NCI-H69 (cell line): ENCODE measurements around the gene EFCAB5.
"Not testable (repeated sequence)": the region's sequence is repeated elsewhere in the genome, so short reads cannot be mapped to it uniquely, and the experiment has no call there.

ENCODE experiments used
- DNase-seq: peaks from one replicate; lab custom pipeline; 2025; lab: John Stamatoyannopoulos, UW

Gene EFCAB5

DNA sequence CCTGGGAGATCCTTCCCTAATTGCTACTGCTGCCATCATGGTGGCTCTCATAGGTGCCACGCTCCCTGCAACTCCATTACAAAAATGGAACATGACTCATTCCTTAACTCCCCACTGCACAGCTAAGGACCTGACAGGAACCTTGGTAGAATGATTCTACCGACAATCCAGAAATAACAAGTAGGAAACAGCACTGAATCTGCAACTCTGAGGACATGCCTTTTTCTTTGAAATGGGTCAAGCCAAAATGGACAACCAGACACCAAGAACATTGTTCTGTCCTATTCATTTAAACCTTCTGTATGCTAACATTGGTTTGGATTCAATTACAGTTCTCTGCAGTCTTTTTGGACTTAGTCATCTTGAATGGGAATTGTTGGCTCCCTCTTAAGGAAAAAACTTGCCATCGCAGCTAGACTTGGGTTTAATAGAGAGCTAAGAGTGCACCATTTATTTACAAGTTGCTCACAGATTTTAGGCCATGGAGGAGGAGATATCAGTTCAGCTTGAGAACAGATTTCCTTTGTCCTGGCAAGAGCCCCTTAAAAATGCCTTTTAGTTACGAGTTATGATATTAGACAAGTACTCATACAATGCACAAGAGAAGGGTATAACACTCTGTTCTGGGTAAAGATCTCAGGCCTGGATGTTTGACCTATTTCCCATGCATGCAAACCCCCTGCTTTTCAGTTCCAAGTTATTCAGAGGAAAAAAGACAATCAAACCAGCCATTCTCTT, 154.2 kb downstream of the EFCAB5 start:
- peak; percentile 71 for DNase-seq

DNA sequence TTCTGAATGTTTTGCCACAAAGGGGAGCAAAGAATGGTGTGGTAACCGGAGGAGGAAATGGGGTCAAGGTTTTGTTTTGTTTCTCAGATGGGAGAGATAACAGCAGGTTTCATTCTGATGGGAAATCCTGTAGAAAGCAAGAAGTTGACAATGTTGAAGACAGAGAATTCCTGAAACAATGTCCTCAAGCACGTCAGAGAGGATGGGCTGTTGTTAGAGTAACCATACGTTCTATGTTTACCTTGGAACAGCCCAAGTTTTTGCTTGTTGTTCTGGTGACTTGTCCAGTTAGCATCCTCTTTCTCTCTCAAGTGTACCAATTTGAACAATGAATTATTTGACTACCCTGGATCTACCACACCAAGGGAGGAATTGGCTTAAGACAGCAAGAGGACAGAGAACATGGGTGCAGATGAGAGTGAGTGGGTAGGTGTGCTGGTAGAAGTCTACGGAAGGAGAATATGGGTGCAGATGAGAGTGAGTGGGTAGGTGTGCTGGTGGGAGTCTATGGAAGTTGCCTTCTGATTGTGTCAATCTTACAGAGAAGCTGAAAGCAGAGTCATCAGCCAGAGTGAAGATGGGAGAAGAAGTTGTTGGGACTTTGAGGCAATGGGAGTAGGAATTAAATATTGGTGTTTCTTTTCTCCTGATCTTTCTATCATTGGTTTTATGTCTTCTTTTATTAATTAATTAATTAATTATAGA, 160.4 kb downstream of the EFCAB5 start:
- no peak for DNase-seq

DNA sequence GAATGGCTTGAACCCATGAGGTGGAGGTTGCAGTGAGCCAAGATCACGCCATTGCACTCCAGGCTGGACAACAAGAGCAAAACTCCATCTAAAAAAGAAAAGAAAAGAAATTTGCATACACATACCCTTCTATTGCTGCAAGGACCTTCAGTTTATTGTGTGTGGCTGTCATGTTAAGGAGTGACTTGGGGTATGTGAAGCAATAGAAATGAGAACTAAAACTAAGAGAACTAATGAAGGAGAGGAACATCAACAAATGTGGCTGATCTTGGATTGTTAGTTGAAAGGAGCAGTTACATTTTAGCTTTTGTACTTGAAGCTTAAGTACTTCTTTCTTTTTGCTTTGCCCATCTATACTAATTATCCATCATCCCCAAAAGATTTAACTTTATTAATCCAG, 162.5 kb downstream of the EFCAB5 start:
- DNase-seq, result no peak

DNA sequence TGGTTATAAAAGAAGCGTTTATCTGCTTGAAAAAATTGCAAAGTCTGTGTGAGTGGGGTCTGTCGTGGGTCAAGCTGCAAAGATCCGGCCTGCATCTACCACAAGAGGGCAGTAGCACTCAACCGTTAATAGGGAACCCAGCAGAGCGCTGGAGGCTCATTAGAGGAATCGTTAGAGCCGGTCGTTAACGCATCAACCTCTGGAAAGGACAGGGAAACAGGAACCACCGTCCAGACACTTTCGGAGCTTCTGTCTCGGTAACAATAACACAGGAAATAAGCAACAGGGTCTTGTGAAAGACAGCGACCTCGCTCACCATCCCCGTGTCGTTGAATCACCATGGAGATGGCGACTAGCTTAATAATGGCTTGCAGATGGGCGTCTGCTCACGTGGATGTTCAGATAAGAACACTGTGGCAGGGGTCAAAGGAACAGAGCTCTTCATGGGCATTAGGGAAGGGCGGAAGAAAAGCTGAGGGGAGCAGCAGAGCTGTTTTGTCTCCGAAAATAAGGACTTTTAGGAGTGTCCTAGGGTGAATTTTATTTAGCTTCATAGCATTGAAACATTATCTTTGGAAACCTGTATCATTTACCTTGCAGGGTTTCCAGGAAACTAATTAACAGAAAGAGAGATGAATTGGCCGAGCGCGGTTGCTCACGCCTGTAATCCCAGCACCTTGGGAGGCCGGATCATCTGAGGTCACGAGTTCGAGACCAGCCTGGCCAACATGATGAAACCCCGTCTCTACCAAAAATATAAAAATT, 163.3 kb downstream of the EFCAB5 start:
- DNase-seq, result peak; percentile 98

DNA sequence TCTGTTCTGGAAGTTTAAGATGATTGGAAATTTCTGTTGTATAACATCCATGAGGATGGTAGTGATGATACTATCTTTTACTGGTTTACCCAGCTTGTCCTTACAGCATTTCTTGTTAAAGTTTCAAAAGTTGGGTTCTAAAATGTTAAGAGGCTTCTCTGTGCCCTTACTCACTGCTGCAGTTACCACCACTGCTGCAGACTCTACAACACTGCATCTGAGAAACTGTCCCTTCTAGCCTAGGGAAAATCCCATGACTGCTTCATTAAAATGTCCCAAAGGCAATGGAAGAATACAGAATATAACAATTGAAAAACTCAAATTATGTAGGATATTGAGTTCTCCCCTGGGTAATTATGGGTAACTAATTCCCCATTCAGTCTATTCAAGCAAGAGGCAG, 171.4 kb downstream of the EFCAB5 start:
- no peak for DNase-seq

DNA sequence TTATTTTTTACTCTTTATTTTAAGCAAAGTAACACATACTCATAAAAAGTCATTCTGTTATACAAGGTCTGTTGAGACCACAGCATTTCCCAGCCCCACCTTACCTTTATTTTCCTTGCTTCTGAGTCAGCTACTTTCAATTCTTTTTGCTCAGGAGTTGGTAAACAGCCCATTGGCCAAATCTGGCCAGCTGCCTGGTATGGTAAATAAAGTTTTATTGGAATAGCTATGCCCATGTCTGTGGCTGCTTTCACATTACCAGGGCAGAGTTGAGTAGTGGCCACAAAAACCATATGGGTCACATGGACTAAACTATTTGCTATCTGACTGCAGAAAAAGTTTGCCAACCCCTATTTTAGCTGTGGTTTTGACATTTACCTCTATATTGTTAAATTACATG, 171.8 kb downstream of the EFCAB5 start:
- peak; percentile 88 for DNase-seq

DNA sequence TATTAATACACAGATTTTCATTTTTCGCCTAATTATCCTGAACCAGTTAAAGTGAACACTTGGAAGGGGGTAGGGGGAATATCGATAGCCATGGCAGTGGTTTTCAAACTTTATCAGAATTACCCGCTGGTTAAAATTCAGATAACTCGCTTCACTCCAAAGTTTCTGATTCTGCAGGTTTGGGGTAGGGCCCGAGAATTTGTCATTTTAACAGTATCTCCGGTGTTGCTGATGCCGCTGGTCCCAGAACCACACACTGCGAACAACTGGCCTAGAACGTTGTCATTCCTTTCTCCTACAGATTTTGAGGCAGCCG, 174.9 kb downstream of the EFCAB5 start:
- no peak for DNase-seq

DNA sequence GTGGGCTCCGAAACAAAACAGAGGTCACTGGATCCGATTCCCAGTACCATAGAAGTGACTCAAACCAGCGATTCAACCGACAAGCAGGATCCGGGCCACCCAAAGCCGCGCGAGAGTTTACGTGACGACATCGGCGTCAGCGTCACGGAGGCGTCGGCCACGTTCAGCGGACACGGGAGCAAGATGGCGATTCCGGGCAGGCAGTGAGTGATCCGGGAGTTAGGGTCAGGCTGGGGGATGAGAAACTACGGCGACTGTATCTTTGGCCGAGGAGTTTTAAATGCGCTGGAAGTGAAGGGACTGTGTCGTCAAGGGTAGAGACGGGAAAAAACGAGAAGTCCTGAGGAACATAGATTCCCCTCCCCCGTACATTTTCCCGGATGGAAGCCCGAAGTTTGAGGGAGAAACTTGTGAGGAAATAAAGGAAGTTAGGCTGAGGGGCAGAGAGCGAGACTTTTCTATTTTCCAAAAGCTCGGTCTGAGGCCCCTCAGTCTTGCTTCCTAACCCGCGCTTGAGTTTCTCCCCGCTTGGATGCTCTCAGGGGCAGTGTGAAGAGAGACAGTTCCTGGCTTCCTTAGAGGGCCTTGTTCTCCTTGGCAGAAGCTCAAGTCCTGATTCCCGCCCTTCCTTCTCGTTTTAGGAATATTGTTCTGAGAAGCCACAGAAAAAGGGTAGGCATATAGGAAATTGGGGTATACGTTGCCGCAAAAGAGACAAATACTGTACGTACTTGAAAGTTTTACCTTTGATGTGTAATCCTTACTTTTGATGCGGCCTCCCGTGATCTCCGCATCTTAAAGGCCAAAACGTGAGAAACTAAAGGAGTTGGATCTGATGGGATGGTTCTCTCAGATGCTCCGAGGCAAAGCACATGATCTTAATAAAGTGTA, 175.5 kb downstream of the EFCAB5 start, which contains the start of gene NSRP1:
Gene NSRP1 (plus strand): TSS at position 156 of the 891 bp plus-strand sequence. CDS start 28 bp downstream, at position 184.
- peak; percentile 97 for DNase-seq

DNA sequence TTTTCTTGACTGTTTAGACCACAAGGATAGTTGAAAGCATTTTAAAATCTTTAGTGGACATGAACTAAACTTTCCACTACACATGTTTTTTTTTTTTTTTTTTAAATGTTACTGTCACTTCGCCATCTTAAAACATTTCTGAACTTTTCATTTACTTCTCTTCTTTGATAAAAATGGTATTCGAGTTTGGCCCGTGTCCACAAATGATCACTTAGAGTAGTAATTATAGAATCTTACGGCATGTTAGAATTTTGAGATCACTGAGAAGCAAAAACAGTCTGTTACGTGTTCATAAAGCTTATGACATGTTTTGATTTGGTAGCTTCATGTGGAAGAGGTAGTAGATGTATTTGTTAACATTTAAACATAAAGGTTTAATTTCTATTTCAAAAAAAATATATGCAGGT, 176.2 kb downstream of the EFCAB5 start:
- peak; percentile 25 for DNase-seq

- DNase-seq, result not testable (repeated sequence)
Measured at GRCh38 chr17:30118635-30119034, 177.2 kb downstream of the EFCAB5 start.

GRCh38 chr17:30124273-30124796, 182.9 kb downstream of the EFCAB5 start:
- no peak for DNase-seq

DNA sequence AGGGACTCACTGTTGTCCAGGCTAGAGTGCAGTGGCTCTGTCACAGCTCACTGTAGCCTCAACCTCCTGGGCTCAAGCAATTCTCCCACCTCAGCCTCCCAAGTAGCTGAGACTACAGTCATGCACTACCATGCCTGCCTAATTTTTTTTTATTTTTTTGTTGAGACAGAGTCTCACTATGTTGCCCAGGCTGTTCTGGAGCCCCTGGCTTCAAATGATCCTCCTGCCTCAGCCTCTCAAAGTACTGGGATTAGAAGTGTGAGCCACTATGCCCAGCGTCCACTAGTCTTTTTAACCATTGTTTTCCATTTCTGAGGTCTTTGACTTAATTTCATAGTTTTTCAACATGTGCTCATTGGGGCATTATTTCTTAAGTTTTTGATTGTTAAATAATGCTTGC, 188.7 kb downstream of the EFCAB5 start:
- DNase-seq, result no peak

DNA sequence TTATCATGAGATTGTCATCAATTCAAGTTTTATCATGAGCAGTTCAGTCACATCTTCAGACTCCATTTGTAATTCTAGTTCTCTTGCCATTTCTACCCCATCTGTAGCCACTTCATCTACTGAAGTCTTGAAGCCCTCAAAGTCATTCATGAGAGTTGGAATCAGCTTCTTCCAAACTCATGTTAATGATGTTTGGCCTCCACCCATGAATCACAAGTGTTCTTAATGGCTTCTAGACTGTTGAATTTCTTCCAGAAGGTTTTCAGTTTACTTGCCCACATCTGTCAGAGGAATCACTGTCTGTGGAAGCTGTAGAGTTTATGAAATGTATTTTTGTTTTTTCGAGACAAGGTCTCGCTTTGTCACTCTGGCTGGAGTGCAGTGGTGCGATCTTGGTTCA, 191.2 kb downstream of the EFCAB5 start:
- DNase-seq, result no peak

- no peak for DNase-seq
Measured at GRCh38 chr17:30133197-30133596, 191.8 kb downstream of the EFCAB5 start.

GRCh38 chr17:30134551-30134950, 193.1 kb downstream of the EFCAB5 start:
- no peak for DNase-seq

DNA sequence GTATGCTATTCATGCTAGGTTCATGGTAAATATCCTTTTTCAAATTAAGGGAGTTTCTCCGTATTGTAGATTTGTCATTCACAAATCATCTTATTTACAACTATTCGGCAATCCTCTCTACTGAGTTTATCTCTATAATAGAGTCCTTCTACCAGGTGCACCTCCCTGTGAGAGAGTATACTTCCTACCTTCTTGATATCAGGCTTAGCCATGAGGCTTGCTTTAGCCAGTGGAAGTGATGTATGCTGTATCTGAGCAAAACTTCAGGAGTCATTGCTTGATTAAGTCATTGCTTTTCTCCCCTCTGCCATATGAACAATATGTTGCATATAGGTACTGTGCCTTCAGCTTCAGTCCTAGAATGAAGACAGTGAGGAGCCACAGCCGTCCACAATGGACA, 195.7 kb downstream of the EFCAB5 start:
- no peak for DNase-seq

DNA sequence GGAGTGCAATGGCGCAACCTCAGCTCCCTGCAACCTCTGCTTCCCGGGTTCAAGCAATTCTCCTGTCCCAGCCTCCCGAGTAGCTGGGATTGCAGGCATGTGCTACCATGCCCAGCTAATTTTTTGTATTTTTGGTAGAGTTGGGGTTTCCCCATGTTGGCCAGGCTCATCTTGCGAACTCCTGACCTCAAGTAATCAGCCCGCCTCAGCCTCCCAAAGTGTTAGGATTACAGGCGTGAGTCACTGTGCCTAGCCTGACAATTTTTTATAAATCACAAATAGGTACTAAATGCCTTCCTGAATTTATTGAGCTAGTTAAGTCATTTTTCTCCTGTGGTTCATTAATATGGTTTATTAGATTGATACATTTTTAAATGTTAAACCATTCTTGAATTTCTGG, 206.4 kb downstream of the EFCAB5 start:
- not testable (repeated sequence) for DNase-seq

DNA sequence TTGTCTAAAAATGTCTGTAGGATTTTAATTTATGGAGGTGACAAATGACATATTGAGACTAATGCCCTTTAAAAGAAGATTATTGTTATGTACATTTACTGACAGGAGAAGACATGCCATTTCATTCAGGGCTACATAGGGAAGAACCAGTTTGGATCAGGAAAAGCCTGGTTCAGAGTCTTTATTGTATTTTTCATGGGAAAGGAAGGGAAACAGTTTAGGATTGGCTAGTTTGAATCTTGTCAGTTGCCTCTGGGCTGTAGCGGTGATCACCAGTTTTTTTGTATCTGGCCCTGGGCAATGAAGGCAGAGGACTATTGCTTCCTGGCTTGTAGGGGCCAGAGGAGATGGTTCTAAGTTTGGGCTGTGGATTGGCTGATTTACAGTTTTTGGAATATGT, 206.9 kb downstream of the EFCAB5 start:
- DNase-seq, result no peak

DNA sequence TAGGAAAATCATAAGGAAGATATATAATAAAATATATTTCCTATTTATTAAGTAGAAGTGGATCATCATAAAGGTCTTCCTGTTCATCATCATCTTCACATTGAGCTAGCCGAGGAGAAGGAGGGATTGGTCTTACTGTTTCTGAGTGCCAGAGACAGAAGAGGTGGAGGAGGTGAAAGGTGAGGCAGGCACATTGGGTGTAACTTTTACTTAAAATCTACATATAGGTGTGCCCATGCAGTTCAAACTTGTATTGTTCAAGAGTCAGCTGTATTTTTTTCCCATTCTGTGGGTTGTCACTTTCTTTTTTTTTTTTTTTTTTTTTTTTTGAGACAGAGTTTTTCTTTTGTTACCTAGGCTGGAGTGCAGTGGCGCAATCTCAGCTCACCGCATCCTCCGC, 210.0 kb downstream of the EFCAB5 start:
- DNase-seq, result no peak

DNA sequence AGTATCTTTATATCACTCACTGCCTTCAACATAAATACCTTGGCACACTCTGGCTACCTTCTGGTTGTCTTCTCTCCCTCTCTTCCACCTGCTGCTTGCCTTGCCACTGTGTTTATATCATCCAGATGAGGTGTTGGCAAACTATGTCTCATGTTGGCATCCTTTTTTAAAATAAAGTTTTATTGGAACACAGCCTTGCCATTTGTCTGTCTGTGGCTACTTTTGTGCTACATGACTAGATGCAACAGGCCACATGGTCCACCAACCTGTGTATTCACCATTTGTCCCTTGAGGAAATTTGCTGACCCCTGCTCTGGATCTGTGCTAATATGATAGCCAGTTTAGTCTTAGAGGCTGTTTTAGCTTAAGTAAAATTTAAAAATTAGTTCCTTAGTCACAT, 212.0 kb downstream of the EFCAB5 start:
- no peak for DNase-seq

DNA sequence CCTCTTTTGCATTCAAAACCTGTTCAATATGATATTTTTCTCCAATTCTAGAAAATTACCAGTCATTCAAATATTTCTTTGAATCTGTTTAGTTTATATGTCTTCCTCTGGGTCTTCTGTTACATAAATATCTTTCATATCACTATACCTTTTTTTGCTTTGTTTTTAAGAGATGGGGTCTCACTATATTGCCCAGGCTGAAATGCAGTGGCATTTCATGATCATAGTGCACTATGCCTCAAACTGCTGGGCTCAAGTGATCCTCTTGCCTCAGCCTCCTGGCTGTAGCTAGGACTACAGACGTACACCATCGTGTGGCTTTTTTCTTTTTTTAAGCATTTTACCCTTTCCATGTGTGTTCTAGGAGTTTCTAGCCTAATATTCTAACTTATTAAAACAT, 214.0 kb downstream of the EFCAB5 start:
- DNase-seq, result no peak
